K562 (cell line): ENCODE results near the gene SETD3.

ENCODE experiments used
- MEF2D ChIP-seq: conservative IDR thresholded peaks from 2 replicates; pipeline ENCODE4 v1.6.1; 2016; ENCODE audit warnings: low read depth, missing genetic modification characterization, missing compliant biosample characterization
- NCOA2 ChIP-seq, 2 experiments: fragments of 450-650 bp; IDR thresholded peaks; 2 replicates each; pipeline ENCODE4 v1.6.1; 2018; ENCODE audit warnings: mild to moderate bottlenecking in 2 of 2, moderate library complexity in 1 of 2; ENCODE audit not compliant: partially characterized antibody in 2 of 2
- TF ChIP-seq, protein P1 (sequence below), 3 experiments: IDR thresholded peaks in 2 of 3; conservative IDR thresholded peaks in 1 of 3; 2 replicates each; pipeline ENCODE4 v1.5.1; 2011 to 2012; ENCODE audit warnings: low read length in 3 of 3, mild to moderate bottlenecking in 3 of 3, control low read depth in 2 of 3, improper control_type of control experiment in 1 of 3, inconsistent platforms in 1 of 3, low read depth in 1 of 3, mixed read lengths in 1 of 3, moderate library complexity in 1 of 3; ENCODE audit not compliant: insufficient read depth in 2 of 3
- TF ChIP-seq, protein P2 (sequence below), 2 experiments: fragments of 450-650 bp; IDR thresholded peaks; 2 replicates each; pipeline ENCODE4 v1.6.1; 2016

DNA sequence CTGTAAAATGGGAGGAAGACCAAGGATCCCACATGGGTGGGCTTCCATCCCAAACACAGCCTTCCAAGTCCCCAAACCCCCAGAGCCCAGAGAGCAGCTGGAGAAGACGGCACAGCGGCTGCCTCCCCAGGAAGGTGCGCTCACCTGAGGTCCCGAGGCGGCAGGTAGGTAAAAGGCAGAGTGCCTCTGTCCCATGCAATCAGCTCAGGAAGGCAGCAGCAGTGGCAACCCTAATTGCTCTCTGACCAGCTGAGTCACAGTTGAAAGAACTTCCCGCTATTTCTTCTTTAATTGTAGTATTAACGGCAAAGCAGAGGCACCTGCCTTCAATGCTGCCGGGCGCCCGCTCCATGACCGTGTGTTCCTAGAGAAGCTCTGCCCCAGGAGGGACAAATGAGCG lies 117.6 kb downstream of the SETD3 start:
- TF ChIP-seq, protein P1, sequence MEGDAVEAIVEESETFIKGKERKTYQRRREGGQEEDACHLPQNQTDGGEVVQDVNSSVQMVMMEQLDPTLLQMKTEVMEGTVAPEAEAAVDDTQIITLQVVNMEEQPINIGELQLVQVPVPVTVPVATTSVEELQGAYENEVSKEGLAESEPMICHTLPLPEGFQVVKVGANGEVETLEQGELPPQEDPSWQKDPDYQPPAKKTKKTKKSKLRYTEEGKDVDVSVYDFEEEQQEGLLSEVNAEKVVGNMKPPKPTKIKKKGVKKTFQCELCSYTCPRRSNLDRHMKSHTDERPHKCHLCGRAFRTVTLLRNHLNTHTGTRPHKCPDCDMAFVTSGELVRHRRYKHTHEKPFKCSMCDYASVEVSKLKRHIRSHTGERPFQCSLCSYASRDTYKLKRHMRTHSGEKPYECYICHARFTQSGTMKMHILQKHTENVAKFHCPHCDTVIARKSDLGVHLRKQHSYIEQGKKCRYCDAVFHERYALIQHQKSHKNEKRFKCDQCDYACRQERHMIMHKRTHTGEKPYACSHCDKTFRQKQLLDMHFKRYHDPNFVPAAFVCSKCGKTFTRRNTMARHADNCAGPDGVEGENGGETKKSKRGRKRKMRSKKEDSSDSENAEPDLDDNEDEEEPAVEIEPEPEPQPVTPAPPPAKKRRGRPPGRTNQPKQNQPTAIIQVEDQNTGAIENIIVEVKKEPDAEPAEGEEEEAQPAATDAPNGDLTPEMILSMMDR (IDR thresholded peaks at IDR 0.05 in 2 of 3, conservative IDR thresholded peaks at IDR 0.05 in 1 of 3; ENCODE audit: insufficient read depth in 2 of 3, low read depth in 1 of 3, low read length in 3 of 3): no peak
- TF ChIP-seq, protein P2, sequence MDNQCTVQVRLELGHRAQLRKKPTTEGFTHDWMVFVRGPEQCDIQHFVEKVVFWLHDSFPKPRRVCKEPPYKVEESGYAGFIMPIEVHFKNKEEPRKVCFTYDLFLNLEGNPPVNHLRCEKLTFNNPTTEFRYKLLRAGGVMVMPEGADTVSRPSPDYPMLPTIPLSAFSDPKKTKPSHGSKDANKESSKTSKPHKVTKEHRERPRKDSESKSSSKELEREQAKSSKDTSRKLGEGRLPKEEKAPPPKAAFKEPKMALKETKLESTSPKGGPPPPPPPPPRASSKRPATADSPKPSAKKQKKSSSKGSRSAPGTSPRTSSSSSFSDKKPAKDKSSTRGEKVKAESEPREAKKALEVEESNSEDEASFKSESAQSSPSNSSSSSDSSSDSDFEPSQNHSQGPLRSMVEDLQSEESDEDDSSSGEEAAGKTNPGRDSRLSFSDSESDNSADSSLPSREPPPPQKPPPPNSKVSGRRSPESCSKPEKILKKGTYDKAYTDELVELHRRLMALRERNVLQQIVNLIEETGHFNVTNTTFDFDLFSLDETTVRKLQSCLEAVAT (IDR thresholded peaks at IDR 0.05): no peak
- TF ChIP-seq NCOA2 (IDR thresholded peaks at IDR 0.05; ENCODE audit: partially characterized antibody in 2 of 2) (no peak), MEF2D (tag) (no peak)
